A673 (cell line): ENCODE measurements around the gene SPTA1. TPM values are rescaled to one million over a fixed set of nuclear protein-coding genes. Genes with fewer than 3 reads are reported as not detected.

ENCODE experiments used
- BruUV-seq: library from RNA; stranded (reverse); fragments of 400-500 nt; replicated peaks from 2 replicates; lab custom pipeline; 2021; lab: Mats Ljungman, UMichigan
- CTCF ChIA-PET: fragments of 300-600 bp; sonication (Branson Sonifier 250); formaldehyde crosslinking; loops from one replicate; lab custom pipeline; 2022; ENCODE audit warnings: antibody characterized with exemption; lab: Charles Lee
- POLR2A ChIA-PET: fragments of 300-600 bp; sonication (Branson Sonifier 250); formaldehyde crosslinking; loops from one replicate; lab custom pipeline; 2022; ENCODE audit warnings: antibody characterized with exemption; ENCODE audit not compliant: low non-redundant PET; lab: Charles Lee
- DNase-seq: peaks from one replicate; pipeline ENCODE4 v3.0.0-alpha.2; 2015; ENCODE audit warnings: low spot score
- H3K27ac ChIP-seq: fragments of 200-600 bp; sonication (generic); 2 replicates; pipeline ENCODE4 v1.5.1; 2016; ENCODE audit warnings: mixed run types, low read depth, mild to moderate bottlenecking, mixed read lengths, antibody characterized with exemption, low read length; ENCODE audit not compliant: poor library complexity, severe bottlenecking
- H3K27me3 ChIP-seq: fragments of 200-600 bp; sonication (generic); replicated peaks from 2 replicates; pipeline ENCODE4 v1.6.1; 2017; ENCODE audit warnings: mixed run types, low read depth, mild to moderate bottlenecking, mixed read lengths, antibody characterized with exemption, low read length; ENCODE audit not compliant: insufficient read depth, poor library complexity
- H3K36me3 ChIP-seq: fragments of 200-600 bp; sonication (generic); 2 replicates; pipeline ENCODE4 v1.6.1; 2016; ENCODE audit warnings: mixed run types, mild to moderate bottlenecking, mixed read lengths, antibody characterized with exemption, low read length; ENCODE audit not compliant: insufficient read depth, poor library complexity, severe bottlenecking
- H3K4me1 ChIP-seq: fragments of 200-600 bp; sonication (generic); 2 replicates; pipeline ENCODE4 v1.6.1; 2017; ENCODE audit warnings: mixed run types, mild to moderate bottlenecking, mixed read lengths, antibody characterized with exemption, low read length; ENCODE audit not compliant: insufficient read depth, poor library complexity, severe bottlenecking
- H3K4me3 ChIP-seq: fragments of 200-600 bp; sonication (generic); 2 replicates; pipeline ENCODE4 v1.5.1; 2016; ENCODE audit warnings: low read depth, mixed run types, mild to moderate bottlenecking, mixed read lengths, low read length; ENCODE audit not compliant: poor library complexity, severe bottlenecking
- H3K9me3 ChIP-seq: fragments of 200-600 bp; sonication (generic); 2 replicates; pipeline ENCODE4 v1.6.1; 2016; ENCODE audit warnings: mixed run types, low read depth, mild to moderate bottlenecking, mixed read lengths, antibody characterized with exemption, low read length; ENCODE audit not compliant: poor library complexity, severe bottlenecking
- CTCF ChIP-seq: fragments of 300-800, 200-600 bp; sonication (generic); conservative IDR thresholded peaks from 2 replicates; pipeline ENCODE4 v1.5.1; 2017; ENCODE audit warnings: low read depth, mild to moderate bottlenecking, antibody characterized with exemption, low read length, moderate library complexity, mixed read lengths
- EZH2 ChIP-seq: fragments of 200-600 bp; sonication (generic); IDR thresholded peaks from 2 replicates; pipeline ENCODE4 v1.6.1; 2017; ENCODE audit warnings: borderline replicate concordance, low read depth, mild to moderate bottlenecking, mixed read lengths, antibody characterized with exemption, low read length; ENCODE audit not compliant: poor library complexity, severe bottlenecking
- intact Hi-C: fragments of 100-400 bp; cut with micrococcal nuclease; formaldehyde crosslinking; loops from one replicate; pipeline ENCODE4 v1.10.0; 2022; ENCODE audit not compliant: unreplicated experiment
- total RNA-seq: library from RNA; stranded (reverse); gene quantifications from 2 replicates; pipeline ENCODE4 v1.2.3, GENCODE V29; 2021

The SPTA1 gene
- total RNA-seq, 1 experiment from 2014 or later: not detected

DNA sequence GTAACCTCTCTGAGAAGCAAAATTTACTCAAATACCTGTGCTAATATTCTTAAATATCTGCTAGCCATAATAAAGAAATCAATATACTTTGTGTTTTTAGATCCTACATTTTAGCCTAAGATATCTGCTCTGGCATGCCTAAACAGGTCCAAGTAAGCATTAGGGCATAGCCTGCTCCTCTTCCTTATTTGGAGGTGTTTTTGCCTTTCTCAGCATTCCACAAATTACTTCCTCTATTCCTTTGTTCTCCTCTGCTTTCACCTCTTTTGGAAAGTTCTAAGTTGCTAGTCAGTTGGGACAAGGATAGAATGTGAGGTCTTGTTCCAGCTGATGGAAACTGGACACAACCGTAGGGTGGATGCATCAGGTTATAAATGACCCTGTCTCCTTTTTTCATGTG lies 99.6 kb downstream of the SPTA1 start:
- H3K27ac ChIP-seq: no peak overlapping the region
- BruUV-seq: no TSS peak

GRCh38 chr1:158583962-158584361 lies 102.6 kb downstream of the SPTA1 start:
- Histone ChIP-seq H3K4me3 (no peak overlapping the region), H3K27ac (no peak overlapping the region), H3K36me3 (no peaks in the 10 kb centered on the region), H3K9me3 (no peaks in the 10 kb centered on the region), H3K27me3 (no peaks in the 10 kb centered on the region), H3K4me1 (no peaks in the 10 kb centered on the region)
- TF ChIP-seq EZH2 (no peak), CTCF (no peak)
- intact Hi-C loops: no loop called here
- CTCF ChIA-PET: no interaction called here
- POLR2A ChIA-PET: no interaction called here
- BruUV-seq: no TSS peak
- no peak for DNase-seq

More for the DNA sequence above, 99.6 kb downstream of the SPTA1 start:
- H3K27me3 ChIP-seq: no peaks in the 10 kb centered on the region
- ChIA-PET CTCF (no interaction called here), POLR2A (no interaction called here)
- no peak overlapping the region for H3K4me3 ChIP-seq
- H3K4me1 ChIP-seq: no peaks in the 10 kb centered on the region
- no peak for DNase-seq
- intact Hi-C loops: no loop called here
- H3K9me3 ChIP-seq: no peaks in the 10 kb centered on the region
- TF ChIP-seq EZH2 (no peak), CTCF (no peak)
- H3K36me3 ChIP-seq: no peaks in the 10 kb centered on the region

DNA sequence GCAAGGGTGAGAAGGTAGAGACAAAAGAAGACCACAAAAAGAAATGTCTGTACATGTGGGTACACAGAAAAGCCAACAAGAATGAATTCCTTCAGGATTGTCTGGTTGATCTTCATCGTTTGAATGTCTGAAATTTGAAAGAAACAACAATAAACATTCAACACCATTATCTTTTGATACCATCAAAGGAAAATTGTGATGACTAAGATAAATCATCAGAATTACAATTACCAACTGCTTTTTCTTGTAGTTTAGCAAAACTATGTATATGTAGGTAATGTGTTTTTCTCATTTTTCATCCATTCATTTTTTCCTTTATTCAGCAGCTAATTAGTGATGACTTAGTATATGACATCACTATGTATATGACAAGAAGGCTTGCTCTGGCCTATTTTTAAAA lies 106.8 kb downstream of the SPTA1 start, which contains the start of gene OR10X1:
Gene OR10X1, minus strand, starts transcription at position 167 of the 400 bp plus-strand sequence. Its CDS starts 0 bp downstream, at position 167.
- BruUV-seq: no TSS peak
- Histone ChIP-seq H3K27me3 (no peaks in the 10 kb centered on the region), H3K4me1 (no peaks in the 10 kb centered on the region), H3K9me3 (no peaks in the 10 kb centered on the region), H3K36me3 (no peaks in the 10 kb centered on the region), H3K4me3 (no peak within 1 kb of the TSS), H3K27ac (no peak within 1 kb of the TSS)
- TF ChIP-seq CTCF (no peak), EZH2 (no peak)
- POLR2A ChIA-PET: no interaction called here
- intact Hi-C loops: no loop called here
- CTCF ChIA-PET: no interaction called here
- no peak for DNase-seq
